DND-41 (cell line): ENCODE results near the gene CERCAM.

Experiments
- ATAC-seq: fragments of 200-7000 bp; cut with Tn5 transposase; 3 replicates; pipeline ENCODE4 v1.9.1; 2021; ENCODE audit warnings: low read depth; ENCODE audit not compliant: insufficient read depth
- DNase-seq: peaks from one replicate; pipeline ENCODE4 v3.0.0-alpha.2; 2020
- H2AFZ ChIP-seq: 2 replicates; pipeline ENCODE4 v1.6.0; 2012; ENCODE audit warnings: low read depth, low read length
- H3K27ac ChIP-seq: 2 replicates; pipeline ENCODE4 v1.5.1; 2012; ENCODE audit warnings: low read length, inconsistent platforms
- H3K27me3 ChIP-seq: fragments of 200-600 bp; sonication (generic); 2 replicates; pipeline ENCODE4 v1.6.0; 2012; ENCODE audit warnings: low read length, mild to moderate bottlenecking, inconsistent platforms; ENCODE audit not compliant: insufficient read depth, poor library complexity
- H3K36me3 ChIP-seq: 2 replicates; pipeline ENCODE4 v1.5.1; 2012; ENCODE audit warnings: low read length, inconsistent platforms; ENCODE audit not compliant: insufficient read depth
- H3K4me1 ChIP-seq: 2 replicates; pipeline ENCODE4 v1.5.1; 2012; ENCODE audit warnings: mild to moderate bottlenecking, low read length; ENCODE audit not compliant: insufficient read depth
- H3K4me2 ChIP-seq: 2 replicates; pipeline ENCODE4 v1.6.0; 2012; ENCODE audit warnings: mild to moderate bottlenecking, moderate library complexity, low read length, inconsistent platforms; ENCODE audit not compliant: insufficient read depth
- H3K4me3 ChIP-seq, 2 experiments: fragments of 200-600 bp in 1 of 2; shearing (Covaris generic) in 1 of 2; 2 replicates each; pipeline ENCODE4 v1.5.1; 2012 to 2016; ENCODE audit warnings: inconsistent platforms in 2 of 2, low read length in 2 of 2, mild to moderate bottlenecking in 2 of 2, low read depth in 1 of 2, moderate library complexity in 1 of 2
- H3K79me2 ChIP-seq: 2 replicates; pipeline ENCODE4 v1.6.0; 2012; ENCODE audit warnings: low read length, inconsistent platforms; ENCODE audit not compliant: insufficient read depth
- H3K9ac ChIP-seq: 2 replicates; pipeline ENCODE4 v1.6.0; 2012; ENCODE audit warnings: low read depth, mild to moderate bottlenecking, inconsistent platforms, low read length, moderate library complexity
- H3K9me3 ChIP-seq: 2 replicates; pipeline ENCODE4 v1.5.1; 2012; ENCODE audit warnings: low read length, moderate library complexity, mild to moderate bottlenecking, inconsistent platforms; ENCODE audit not compliant: insufficient read depth, severe bottlenecking
- H4K20me1 ChIP-seq: 2 replicates; pipeline ENCODE4 v1.6.0; 2012; ENCODE audit warnings: low read length; ENCODE audit not compliant: insufficient read depth
- CTCF ChIP-seq: IDR thresholded peaks from 2 replicates; pipeline ENCODE4 v1.5.1; 2012; ENCODE audit warnings: borderline replicate concordance, low read length, moderate library complexity, mild to moderate bottlenecking; ENCODE audit not compliant: poor library complexity, severe bottlenecking; ENCODE audit errors: extremely low read depth
- EZH2 ChIP-seq: IDR thresholded peaks from 3 replicates; pipeline ENCODE4 v1.6.1; 2012; ENCODE audit warnings: borderline replicate concordance, low read depth, mild to moderate bottlenecking, moderate library complexity, low read length, inconsistent platforms; ENCODE audit not compliant: severe bottlenecking

CERCAM gene

GRCh38 chr9:128485414-128485855, 64.8 kb downstream of the CERCAM start:
- DNase-seq, result no peak
- H3K4me1 ChIP-seq, result no peaks in the 10 kb centered on the region
- no peak for TF ChIP-seq EZH2
- no peak for TF ChIP-seq CTCF
- no peak for ATAC-seq
- H3K9ac ChIP-seq, result no peak overlapping the region
- H3K4me2 ChIP-seq, result no peak overlapping the region
- no peak overlapping the region for H2AFZ ChIP-seq
- H3K9me3 ChIP-seq, result no peaks in the 10 kb centered on the region
- H3K79me2 ChIP-seq, result no peaks in the 10 kb centered on the region
- H3K27ac ChIP-seq, result no peak overlapping the region
- H3K36me3 ChIP-seq, result peaks cover 82% of the 10 kb centered on the region
- H3K27me3 ChIP-seq, result no peaks in the 10 kb centered on the region
- no peak overlapping the region for H3K4me3 ChIP-seq
- H4K20me1 ChIP-seq, result no peaks in the 10 kb centered on the region

DNA sequence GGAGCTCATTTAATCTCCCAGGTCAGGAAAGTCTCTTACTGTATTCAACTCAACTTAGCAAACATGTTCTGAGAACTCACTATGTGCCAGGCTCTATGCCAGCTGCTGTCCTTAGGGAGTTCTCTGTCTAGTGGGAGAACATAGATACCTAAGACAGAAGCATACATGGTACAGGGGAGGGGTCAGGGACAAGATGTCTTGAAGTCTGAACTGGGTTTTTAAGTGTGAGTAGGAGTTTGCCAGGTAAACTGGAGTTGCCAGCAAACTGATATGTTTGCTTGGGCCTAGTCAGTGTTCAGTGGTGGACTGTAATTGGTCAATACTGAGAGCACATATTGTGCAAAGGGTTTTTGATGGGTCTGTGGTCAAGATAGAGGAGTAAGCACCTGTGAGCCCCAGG, 65.5 kb downstream of the CERCAM start:
- no peak overlapping the region for H3K27ac ChIP-seq
- H2AFZ ChIP-seq, result no peak overlapping the region
- no peak overlapping the region for H3K9ac ChIP-seq
- peaks cover 82% of the 10 kb centered on the region for H3K36me3 ChIP-seq
- no peak for TF ChIP-seq EZH2
- TF ChIP-seq CTCF, result no peak
- no peaks in the 10 kb centered on the region for H3K27me3 ChIP-seq
- H3K9me3 ChIP-seq, result no peaks in the 10 kb centered on the region
- DNase-seq (no peak), ATAC-seq (no peak)
- no peak overlapping the region for H3K4me2 ChIP-seq
- H3K4me1 ChIP-seq, result no peaks in the 10 kb centered on the region
- no peaks in the 10 kb centered on the region for H4K20me1 ChIP-seq
- no peaks in the 10 kb centered on the region for H3K79me2 ChIP-seq
- H3K4me3 ChIP-seq, result no peak overlapping the region
